ENCODE results near the gene FRY.

FRY gene

GRCh38 chr13:32209652-32210051 lies 178.1 kb downstream of the FRY start:
- Mint-ChIP-seq H3K4me1 (no peaks in the 10 kb centered on the region), H3K9me3 (no peaks in the 10 kb centered on the region), H3K4me3 (no peak overlapping the region), H3K27ac (no peak overlapping the region), H3K27me3 (peaks cover 5% of the 10 kb centered on the region), H3K36me3 (peaks cover 2% of the 10 kb centered on the region)
- no peak for ATAC-seq (ENCODE audit: low read depth)
- no peak for DNase-seq (ENCODE audit: low spot score in 2 of 2)

GRCh38 chr13:32210101-32210500 lies 178.5 kb downstream of the FRY start:
- Mint-ChIP-seq H3K36me3 (peaks cover 2% of the 10 kb centered on the region), H3K4me1 (no peaks in the 10 kb centered on the region), H3K27me3 (peaks cover 5% of the 10 kb centered on the region), H3K4me3 (no peak overlapping the region), H3K9me3 (no peaks in the 10 kb centered on the region), H3K27ac (no peak overlapping the region)
- no peak for DNase-seq (ENCODE audit: low spot score in 2 of 2)
- ATAC-seq (ENCODE audit: low read depth): no peak

GRCh38 chr13:32211813-32212212 lies 180.2 kb downstream of the FRY start:
- no peak overlapping the region for H3K27ac Mint-ChIP-seq
- peaks cover 2% of the 10 kb centered on the region for H3K36me3 Mint-ChIP-seq
- no peaks in the 10 kb centered on the region for H3K27me3 Mint-ChIP-seq
- H3K4me3 Mint-ChIP-seq: no peak overlapping the region
- H3K9me3 Mint-ChIP-seq: no peaks in the 10 kb centered on the region
- no peak for ATAC-seq (ENCODE audit: low read depth)
- DNase-seq (ENCODE audit: low spot score in 2 of 2): no peak
- H3K4me1 Mint-ChIP-seq: no peaks in the 10 kb centered on the region

GRCh38 chr13:32212421-32212820 lies 180.8 kb downstream of the FRY start:
- Mint-ChIP-seq H3K4me3 (no peak overlapping the region), H3K36me3 (peaks cover 2% of the 10 kb centered on the region), H3K4me1 (no peaks in the 10 kb centered on the region), H3K27me3 (no peaks in the 10 kb centered on the region), H3K9me3 (no peaks in the 10 kb centered on the region), H3K27ac (no peak overlapping the region)
- ATAC-seq (ENCODE audit: low read depth): no peak
- DNase-seq (ENCODE audit: low spot score in 2 of 2): no peak

GRCh38 chr13:32213626-32214025 lies 182.1 kb downstream of the FRY start:
- Mint-ChIP-seq H3K4me1 (no peaks in the 10 kb centered on the region), H3K4me3 (no peak overlapping the region), H3K9me3 (no peaks in the 10 kb centered on the region), H3K36me3 (peaks cover 2% of the 10 kb centered on the region), H3K27ac (no peak overlapping the region), H3K27me3 (no peaks in the 10 kb centered on the region)
- ATAC-seq (ENCODE audit: low read depth): no peak
- DNase-seq (ENCODE audit: low spot score in 2 of 2): no peak

GRCh38 chr13:32214071-32214470 lies 182.5 kb downstream of the FRY start:
- no peaks in the 10 kb centered on the region for H3K4me1 Mint-ChIP-seq
- peaks cover 2% of the 10 kb centered on the region for H3K36me3 Mint-ChIP-seq
- no peaks in the 10 kb centered on the region for H3K27me3 Mint-ChIP-seq
- H3K9me3 Mint-ChIP-seq: no peaks in the 10 kb centered on the region
- DNase-seq (ENCODE audit: low spot score in 2 of 2): no peak
- no peak for ATAC-seq (ENCODE audit: low read depth)
- no peak overlapping the region for H3K27ac Mint-ChIP-seq
- H3K4me3 Mint-ChIP-seq: no peak overlapping the region

- Mint-ChIP-seq H3K27ac (no peak overlapping the region), H3K4me3 (no peak overlapping the region), H3K27me3 (no peaks in the 10 kb centered on the region), H3K36me3 (no peaks in the 10 kb centered on the region), H3K4me1 (no peaks in the 10 kb centered on the region), H3K9me3 (no peaks in the 10 kb centered on the region)
- DNase-seq (ENCODE audit: low spot score in 2 of 2): no peak
- ATAC-seq (ENCODE audit: low read depth): no peak
These were observed 184.7 kb downstream of the FRY start for GRCh38 chr13:32216281-32216680.

- H3K9me3 Mint-ChIP-seq: no peaks in the 10 kb centered on the region
- ATAC-seq (ENCODE audit: low read depth): no peak
- no peaks in the 10 kb centered on the region for H3K27me3 Mint-ChIP-seq
- H3K27ac Mint-ChIP-seq: no peak overlapping the region
- H3K4me1 Mint-ChIP-seq: no peaks in the 10 kb centered on the region
- H3K36me3 Mint-ChIP-seq: no peaks in the 10 kb centered on the region
- DNase-seq (ENCODE audit: low spot score in 2 of 2): no peak
- H3K4me3 Mint-ChIP-seq: no peak overlapping the region
These were observed 190.6 kb downstream of the FRY start for GRCh38 chr13:32222046-32222676.

GRCh38 chr13:32224916-32225315 lies 193.3 kb downstream of the FRY start:
- H3K27ac Mint-ChIP-seq: no peak overlapping the region
- no peaks in the 10 kb centered on the region for H3K4me1 Mint-ChIP-seq
- ATAC-seq (ENCODE audit: low read depth) (no peak), DNase-seq (ENCODE audit: low spot score in 2 of 2) (no peak)
- H3K36me3 Mint-ChIP-seq: peaks cover 2% of the 10 kb centered on the region
- no peak overlapping the region for H3K4me3 Mint-ChIP-seq
- no peaks in the 10 kb centered on the region for H3K9me3 Mint-ChIP-seq
- peaks cover 1% of the 10 kb centered on the region for H3K27me3 Mint-ChIP-seq

GRCh38 chr13:32225481-32225931 lies 193.9 kb downstream of the FRY start:
- Mint-ChIP-seq H3K27me3 (peaks cover 1% of the 10 kb centered on the region), H3K4me3 (no peak overlapping the region), H3K36me3 (peaks cover 2% of the 10 kb centered on the region), H3K27ac (no peak overlapping the region), H3K4me1 (no peaks in the 10 kb centered on the region), H3K9me3 (no peaks in the 10 kb centered on the region)
- DNase-seq (ENCODE audit: low spot score in 2 of 2) (no peak), ATAC-seq (ENCODE audit: low read depth) (no peak)

GRCh38 chr13:32228330-32229041 lies 196.9 kb downstream of the FRY start:
- peaks cover 5% of the 10 kb centered on the region for H3K36me3 Mint-ChIP-seq
- DNase-seq (ENCODE audit: low spot score in 2 of 2) (no peak), ATAC-seq (ENCODE audit: low read depth) (no peak)
- H3K4me1 Mint-ChIP-seq: no peaks in the 10 kb centered on the region
- H3K9me3 Mint-ChIP-seq: no peaks in the 10 kb centered on the region
- H3K4me3 Mint-ChIP-seq: no peak overlapping the region
- H3K27ac Mint-ChIP-seq: no peak overlapping the region
- peaks cover 1% of the 10 kb centered on the region for H3K27me3 Mint-ChIP-seq

- H3K4me1 Mint-ChIP-seq: no peaks in the 10 kb centered on the region
- H3K4me3 Mint-ChIP-seq: no peak overlapping the region
- no peaks in the 10 kb centered on the region for H3K9me3 Mint-ChIP-seq
- DNase-seq (ENCODE audit: low spot score in 2 of 2): no peak
- no peak for ATAC-seq (ENCODE audit: low read depth)
- peaks cover 5% of the 10 kb centered on the region for H3K36me3 Mint-ChIP-seq
- no peak overlapping the region for H3K27ac Mint-ChIP-seq
- peaks cover 1% of the 10 kb centered on the region for H3K27me3 Mint-ChIP-seq
These were observed 197.9 kb downstream of the FRY start for GRCh38 chr13:32229443-32229842.

- ATAC-seq (ENCODE audit: low read depth) (no peak), DNase-seq (ENCODE audit: low spot score in 2 of 2) (no peak)
- Mint-ChIP-seq H3K36me3 (peaks cover 5% of the 10 kb centered on the region), H3K4me3 (no peak overlapping the region), H3K4me1 (no peaks in the 10 kb centered on the region), H3K27ac (no peak overlapping the region), H3K27me3 (peaks cover 1% of the 10 kb centered on the region), H3K9me3 (no peaks in the 10 kb centered on the region)
These were observed 200.7 kb downstream of the FRY start for GRCh38 chr13:32232263-32232662.

GRCh38 chr13:32233062-32233461 lies 201.5 kb downstream of the FRY start:
- no peak for ATAC-seq (ENCODE audit: low read depth)
- H3K36me3 Mint-ChIP-seq: peaks cover 5% of the 10 kb centered on the region
- no peak for DNase-seq (ENCODE audit: low spot score in 2 of 2)

GRCh38 chr13:32234914-32235313 lies 203.3 kb downstream of the FRY start:
- no peak overlapping the region for H3K4me3 Mint-ChIP-seq
- ATAC-seq (ENCODE audit: low read depth) (no peak), DNase-seq (ENCODE audit: low spot score in 2 of 2) (no peak)
- no peaks in the 10 kb centered on the region for H3K4me1 Mint-ChIP-seq
- H3K9me3 Mint-ChIP-seq: no peaks in the 10 kb centered on the region
- H3K27me3 Mint-ChIP-seq: no peaks in the 10 kb centered on the region
- H3K27ac Mint-ChIP-seq: no peak overlapping the region
- H3K36me3 Mint-ChIP-seq: peaks cover 4% of the 10 kb centered on the region

More at GRCh38 chr13:32233062-32233461, 201.5 kb downstream of the FRY start:
- H3K4me3 Mint-ChIP-seq: no peak overlapping the region
- H3K9me3 Mint-ChIP-seq: no peaks in the 10 kb centered on the region
- peaks cover 1% of the 10 kb centered on the region for H3K27me3 Mint-ChIP-seq
- H3K27ac Mint-ChIP-seq: no peak overlapping the region
- no peaks in the 10 kb centered on the region for H3K4me1 Mint-ChIP-seq

Data from memory B cell (primary cell).